Progenitor cell of endocrine pancreas (in vitro differentiated cells): ENCODE results near the gene NUP35. TPM values are rescaled to one million over a fixed set of nuclear protein-coding genes. Genes with fewer than 3 reads are reported as not detected.

ENCODE experiments used
- DNase-seq: peaks from one replicate; pipeline ENCODE4 v3.0.0; 2021; ENCODE audit warnings: low spot score; ENCODE audit not compliant: unreplicated experiment
- H3K27ac Mint-ChIP-seq: 2 replicates; pipeline ENCODE4 v1.8.0; 2021; ENCODE audit warnings: mild to moderate bottlenecking, moderate library complexity, mixed read lengths
- H3K27me3 Mint-ChIP-seq: 2 replicates; pipeline ENCODE4 v1.8.0; 2021; ENCODE audit warnings: mixed read lengths
- H3K36me3 Mint-ChIP-seq: 2 replicates; pipeline ENCODE4 v1.8.0; 2022; ENCODE audit warnings: mixed read lengths; ENCODE audit not compliant: insufficient read depth
- H3K4me1 Mint-ChIP-seq: 2 replicates; pipeline ENCODE4 v1.8.0; 2021; ENCODE audit warnings: low read depth, mixed read lengths
- H3K4me3 Mint-ChIP-seq: 2 replicates; pipeline ENCODE4 v1.8.0; 2021; ENCODE audit warnings: low read depth, mild to moderate bottlenecking, moderate library complexity, mixed read lengths
- H3K9me3 Mint-ChIP-seq: 2 replicates; pipeline ENCODE4 v1.8.0; 2021; ENCODE audit warnings: low read depth, mixed read lengths
- total RNA-seq: library from RNA; stranded (reverse); gene quantifications from 2 replicates; pipeline ENCODE4 v1.2.1, GENCODE V29; 2021
- TF ChIP-seq, protein P1 (sequence below): fragments of 200-600 bp; sonication (generic); IDR thresholded peaks from one replicate; pipeline ENCODE4 v1.5.0; 2021; ENCODE audit warnings: antibody characterized with exemption, mild to moderate bottlenecking; ENCODE audit not compliant: unreplicated experiment

Gene NUP35
- total RNA-seq, 1 donor from 2014 or later, result 18.1 TPM

DNA sequence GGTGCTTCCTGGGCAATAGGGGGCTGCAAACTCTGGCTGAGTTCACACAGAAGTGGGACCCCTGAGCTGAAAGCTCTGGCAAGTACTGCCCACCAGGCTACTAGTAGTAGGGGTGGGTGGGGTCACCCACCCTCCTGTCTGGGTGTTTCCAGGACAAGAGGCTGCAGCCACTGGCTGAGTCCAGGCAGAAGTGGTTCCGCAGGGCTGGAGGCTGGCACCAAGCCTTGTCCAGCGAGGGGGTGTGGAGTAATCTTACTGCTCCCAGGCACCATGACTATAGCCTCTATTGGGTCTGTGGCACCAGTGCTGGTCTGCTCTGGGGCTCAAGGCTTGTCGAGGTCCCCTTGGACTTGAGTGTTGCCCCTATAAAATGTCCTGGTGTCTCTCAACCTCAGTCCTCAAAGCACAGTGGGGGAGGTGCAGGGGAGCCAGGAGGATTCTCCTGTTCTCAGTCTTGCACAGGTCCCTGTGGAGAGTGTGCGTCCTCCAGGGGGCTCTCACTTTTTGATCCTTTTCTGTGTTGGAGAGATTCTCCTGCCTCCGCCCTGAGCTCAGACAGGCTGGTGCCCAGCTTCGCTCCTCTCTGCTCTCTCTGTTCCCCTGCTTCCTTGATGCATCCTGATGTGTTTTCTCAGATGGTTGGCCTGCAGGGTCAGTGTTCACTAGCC is 48.1 kb downstream of the NUP35 start:
- Mint-ChIP-seq H3K27me3 (no peaks in the 10 kb centered on the region), H3K4me3 (no peak overlapping the region), H3K9me3 (peaks cover 21% of the 10 kb centered on the region), H3K4me1 (no peaks in the 10 kb centered on the region), H3K27ac (no peak overlapping the region), H3K36me3 (peaks cover 41% of the 10 kb centered on the region)
- TF ChIP-seq, protein P1, sequence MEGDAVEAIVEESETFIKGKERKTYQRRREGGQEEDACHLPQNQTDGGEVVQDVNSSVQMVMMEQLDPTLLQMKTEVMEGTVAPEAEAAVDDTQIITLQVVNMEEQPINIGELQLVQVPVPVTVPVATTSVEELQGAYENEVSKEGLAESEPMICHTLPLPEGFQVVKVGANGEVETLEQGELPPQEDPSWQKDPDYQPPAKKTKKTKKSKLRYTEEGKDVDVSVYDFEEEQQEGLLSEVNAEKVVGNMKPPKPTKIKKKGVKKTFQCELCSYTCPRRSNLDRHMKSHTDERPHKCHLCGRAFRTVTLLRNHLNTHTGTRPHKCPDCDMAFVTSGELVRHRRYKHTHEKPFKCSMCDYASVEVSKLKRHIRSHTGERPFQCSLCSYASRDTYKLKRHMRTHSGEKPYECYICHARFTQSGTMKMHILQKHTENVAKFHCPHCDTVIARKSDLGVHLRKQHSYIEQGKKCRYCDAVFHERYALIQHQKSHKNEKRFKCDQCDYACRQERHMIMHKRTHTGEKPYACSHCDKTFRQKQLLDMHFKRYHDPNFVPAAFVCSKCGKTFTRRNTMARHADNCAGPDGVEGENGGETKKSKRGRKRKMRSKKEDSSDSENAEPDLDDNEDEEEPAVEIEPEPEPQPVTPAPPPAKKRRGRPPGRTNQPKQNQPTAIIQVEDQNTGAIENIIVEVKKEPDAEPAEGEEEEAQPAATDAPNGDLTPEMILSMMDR, result no peak
- DNase-seq, result no peak

DNA sequence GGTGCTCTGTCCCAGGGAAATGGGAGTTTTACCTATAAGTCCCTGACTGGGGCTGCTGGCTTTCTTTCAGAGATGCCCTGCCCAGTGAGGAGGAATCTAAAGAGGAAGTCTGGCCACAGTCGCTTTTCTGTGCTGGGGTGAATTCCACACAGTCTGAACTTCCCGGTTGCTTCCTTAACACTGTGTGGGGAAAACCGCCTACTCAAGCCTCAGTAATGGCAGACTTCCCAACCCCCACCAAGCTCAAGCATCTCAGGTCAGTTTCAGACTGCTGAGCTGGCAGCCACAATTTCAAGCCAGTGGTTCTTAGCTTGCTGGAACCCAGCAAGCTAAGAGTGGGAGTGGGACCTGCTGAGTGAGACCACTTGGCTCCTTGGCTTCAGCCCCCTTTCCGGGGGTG is 54.9 kb downstream of the NUP35 start:
- peaks cover 45% of the 10 kb centered on the region for H3K9me3 Mint-ChIP-seq

DNA sequence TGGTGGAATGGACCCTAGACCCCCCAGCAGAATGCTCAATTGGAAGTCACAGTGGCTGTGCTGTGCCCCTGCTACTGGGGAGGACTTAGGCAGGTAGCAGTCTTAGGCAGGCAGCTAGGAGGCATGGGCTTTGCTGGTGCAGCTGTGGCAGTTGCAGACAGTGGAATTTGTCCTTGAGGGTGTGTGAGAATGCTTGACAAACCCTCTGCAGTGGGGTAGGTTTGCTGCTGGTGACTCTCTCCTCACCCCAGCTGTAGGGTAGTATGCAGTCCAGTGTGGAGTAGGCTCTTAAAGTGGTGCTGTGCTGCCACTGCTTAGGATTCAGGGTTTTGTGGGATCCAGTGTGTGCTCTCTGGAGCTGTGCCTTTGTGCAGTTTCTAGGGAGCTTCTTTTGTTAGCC is 61.3 kb downstream of the NUP35 start:
- H3K36me3 Mint-ChIP-seq, result peaks cover 43% of the 10 kb centered on the region
- DNase-seq, result no peak
- no peaks in the 10 kb centered on the region for H3K4me1 Mint-ChIP-seq
- H3K4me3 Mint-ChIP-seq, result no peak overlapping the region
- peaks cover 21% of the 10 kb centered on the region for H3K9me3 Mint-ChIP-seq
- TF ChIP-seq, protein P1, result no peak
- peak overlapping the region; percentile 29 for H3K27ac Mint-ChIP-seq
- no peaks in the 10 kb centered on the region for H3K27me3 Mint-ChIP-seq

More for the DNA sequence above, 54.9 kb downstream of the NUP35 start:
- Mint-ChIP-seq H3K27me3 (no peaks in the 10 kb centered on the region), H3K27ac (no peak overlapping the region), H3K4me1 (no peaks in the 10 kb centered on the region), H3K36me3 (peaks cover 69% of the 10 kb centered on the region), H3K4me3 (no peak overlapping the region)
- TF ChIP-seq, protein P1, result no peak
- DNase-seq, result no peak

DNA sequence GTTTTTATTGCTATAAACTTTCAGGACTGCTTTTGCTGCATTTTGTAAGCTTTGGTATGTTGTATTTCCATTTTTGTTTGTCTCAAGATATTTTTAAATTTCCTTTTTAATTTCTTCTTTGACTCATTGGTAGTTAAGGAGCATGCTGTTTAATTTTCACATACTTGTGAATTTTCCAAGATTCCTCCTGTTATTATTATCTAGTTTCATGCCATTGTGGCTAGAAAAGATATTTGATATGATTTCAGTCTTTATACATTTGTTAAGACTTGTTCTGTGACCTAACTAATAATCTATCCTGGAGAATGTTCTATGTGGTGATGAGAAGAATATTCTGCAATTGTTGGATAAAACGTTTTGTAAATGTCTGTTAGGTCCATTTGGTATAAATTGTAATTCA is 62.1 kb downstream of the NUP35 start:
- H3K36me3 Mint-ChIP-seq, result peaks cover 40% of the 10 kb centered on the region
- H3K9me3 Mint-ChIP-seq, result peaks cover 21% of the 10 kb centered on the region
- no peaks in the 10 kb centered on the region for H3K4me1 Mint-ChIP-seq

DNA sequence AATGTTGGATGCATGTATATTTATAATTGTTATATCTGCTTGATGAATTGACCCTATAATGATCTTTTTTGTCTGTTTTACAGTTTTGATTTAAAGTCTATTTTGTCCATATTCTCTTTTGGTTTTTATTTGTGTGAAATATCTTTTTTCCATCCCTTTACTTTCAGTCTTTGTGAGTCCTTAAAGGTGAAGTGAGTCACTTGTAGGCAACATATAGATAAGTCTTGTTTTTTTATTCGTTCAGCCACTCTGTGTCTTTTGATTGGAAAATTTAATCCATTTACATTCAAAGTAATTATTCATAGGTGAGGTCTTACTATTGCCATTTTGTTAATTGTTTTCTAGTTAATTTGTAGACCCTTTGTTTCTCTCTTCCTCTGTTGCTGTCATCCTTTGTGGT is 62.5 kb downstream of the NUP35 start:
- TF ChIP-seq, protein P1, result no peak
- peaks cover 38% of the 10 kb centered on the region for H3K36me3 Mint-ChIP-seq
- peaks cover 21% of the 10 kb centered on the region for H3K9me3 Mint-ChIP-seq
- no peak overlapping the region for H3K27ac Mint-ChIP-seq
- no peak for DNase-seq
- no peaks in the 10 kb centered on the region for H3K27me3 Mint-ChIP-seq
- H3K4me1 Mint-ChIP-seq, result no peaks in the 10 kb centered on the region
- H3K4me3 Mint-ChIP-seq, result no peak overlapping the region

More for the DNA sequence above, 62.1 kb downstream of the NUP35 start:
- no peaks in the 10 kb centered on the region for H3K27me3 Mint-ChIP-seq
- no peak overlapping the region for H3K4me3 Mint-ChIP-seq
- no peak for DNase-seq
- no peak overlapping the region for H3K27ac Mint-ChIP-seq
- TF ChIP-seq, protein P1, result no peak
